NCI-H748 treated with DMSO at 0.1 percent for 48 hours (cell line): ENCODE measurements around the gene RUNX3.
"Not testable (repeated sequence)": the region's sequence is repeated elsewhere in the genome, so short reads cannot be mapped to it uniquely, and the experiment has no call there.

ENCODE experiments used
- DNase-seq: peaks from one replicate; lab custom pipeline; 2025; lab: John Stamatoyannopoulos, UW

RUNX3 gene

DNA sequence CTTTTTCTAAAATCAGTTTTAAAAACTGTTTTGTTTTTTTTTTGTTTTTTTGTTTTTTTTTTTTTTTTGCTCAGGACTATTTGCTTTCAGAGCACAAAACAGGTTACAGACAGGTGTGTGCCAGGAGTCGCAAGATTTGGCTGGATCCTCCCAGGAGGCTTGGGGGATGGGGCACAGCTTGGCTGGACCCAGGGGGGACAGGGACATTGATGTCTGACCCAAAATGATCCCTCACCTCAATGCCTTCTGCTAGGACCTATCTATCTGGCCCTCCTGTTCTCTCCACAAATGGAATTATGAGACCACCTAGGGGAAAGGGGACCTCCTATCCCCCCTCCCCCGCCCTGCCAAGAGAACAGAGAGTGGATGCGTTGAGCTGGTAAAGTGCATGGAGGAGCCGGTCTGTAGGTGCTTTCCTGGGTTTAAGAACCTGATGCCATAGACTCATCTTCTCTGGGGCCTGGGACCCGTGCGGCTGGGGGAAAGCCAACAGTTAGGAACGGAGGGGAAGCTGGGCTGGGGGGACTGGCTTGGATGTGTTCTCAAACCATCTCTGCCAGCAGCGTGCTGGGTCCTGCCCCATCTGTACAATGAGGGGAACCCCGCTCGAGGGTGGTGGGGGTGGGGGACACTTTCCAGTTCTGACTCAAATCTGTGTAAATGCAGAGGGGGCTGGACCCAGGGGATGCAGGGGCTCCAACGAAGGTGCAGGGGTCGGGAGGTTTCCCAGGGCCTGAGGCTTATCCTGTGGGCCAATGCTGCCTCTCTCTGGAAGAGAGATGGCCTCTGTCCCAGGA, 28.9 kb downstream of the RUNX3 start:
- no peak for DNase-seq

DNA sequence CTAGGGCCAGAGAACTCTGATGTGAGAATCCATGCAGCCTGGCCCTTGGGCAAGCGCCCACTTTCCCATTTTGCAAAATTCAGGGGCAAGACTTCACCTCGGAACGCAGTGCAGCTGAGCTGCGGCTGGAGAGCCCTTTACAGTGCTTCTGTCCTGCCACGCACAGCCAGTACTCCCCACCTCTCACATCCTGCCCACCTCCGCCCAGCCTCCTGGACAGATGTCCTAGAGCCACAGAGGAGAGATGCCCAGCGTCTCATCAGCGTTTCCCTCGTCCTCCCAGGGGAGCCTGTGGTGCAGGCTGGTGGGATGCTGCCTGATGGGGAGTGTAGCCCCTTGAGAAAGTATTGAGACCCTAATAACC, 29.6 kb downstream of the RUNX3 start:
- DNase-seq, result no peak

- no peak for DNase-seq
These were observed 30.2 kb downstream of the RUNX3 start for GRCh38 chr1:24899581-24900485.

DNA sequence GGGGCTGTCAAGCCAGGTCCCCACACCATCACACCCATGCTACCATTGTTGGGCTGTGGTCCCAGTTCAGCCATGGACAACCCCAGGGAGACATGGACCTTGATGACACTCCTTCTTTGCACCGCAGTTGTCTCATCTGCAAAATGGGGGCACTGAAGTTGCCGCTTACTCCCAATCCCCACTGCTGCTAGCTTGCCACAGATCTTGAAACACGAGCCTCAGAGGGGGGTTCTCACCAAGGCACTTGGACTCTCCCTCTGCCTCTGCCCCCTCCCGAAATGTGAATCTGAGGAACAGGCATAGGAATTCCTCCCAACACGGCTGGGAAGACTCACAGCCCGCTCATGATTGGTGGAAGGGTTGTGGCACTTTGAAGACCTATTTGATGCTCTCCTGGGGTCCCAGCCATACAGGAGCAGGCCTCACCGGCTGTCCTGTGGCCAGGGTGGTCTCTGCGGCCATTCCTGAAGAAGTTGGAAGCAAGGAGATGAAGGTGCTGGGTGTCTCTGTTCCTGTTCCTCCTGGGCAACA, 31.1 kb downstream of the RUNX3 start:
- DNase-seq, result no peak

DNA sequence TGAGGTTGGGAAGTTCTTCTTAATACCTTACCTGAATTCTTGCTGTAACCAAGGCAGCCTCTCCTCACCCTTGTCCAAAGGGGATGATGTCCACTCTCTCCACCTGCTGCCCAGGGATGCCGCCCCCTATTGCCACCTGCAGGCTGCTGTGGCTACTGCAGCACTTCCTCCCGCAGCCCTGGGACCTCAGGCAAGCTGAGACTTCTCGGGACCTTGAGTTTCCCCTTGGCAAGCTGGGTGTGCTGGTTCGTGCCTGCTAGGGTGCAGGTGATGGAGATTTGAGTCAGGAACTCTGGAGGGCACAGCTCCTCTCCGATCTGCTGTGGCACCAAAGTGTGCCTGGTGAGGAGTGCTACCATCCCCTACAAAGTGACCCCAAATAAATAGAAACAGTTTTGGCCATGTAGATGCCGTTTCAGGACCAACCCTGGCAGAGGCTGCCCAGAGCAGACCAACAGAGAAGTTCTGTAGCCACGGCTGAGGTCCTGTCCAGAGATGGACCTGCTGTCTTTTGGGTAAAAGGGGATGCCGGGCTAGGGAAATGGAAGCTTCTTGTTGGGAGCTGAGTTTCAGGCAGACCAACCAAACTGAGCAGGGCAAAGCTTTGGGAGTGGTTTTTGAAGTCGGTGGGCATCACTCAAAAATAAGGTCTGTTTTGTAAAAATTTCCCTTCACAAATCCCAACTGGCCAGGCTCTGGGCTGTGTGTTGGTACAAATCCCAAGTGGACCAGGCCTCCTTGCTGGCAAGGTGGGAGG, 31.7 kb downstream of the RUNX3 start:
- no peak for DNase-seq

DNA sequence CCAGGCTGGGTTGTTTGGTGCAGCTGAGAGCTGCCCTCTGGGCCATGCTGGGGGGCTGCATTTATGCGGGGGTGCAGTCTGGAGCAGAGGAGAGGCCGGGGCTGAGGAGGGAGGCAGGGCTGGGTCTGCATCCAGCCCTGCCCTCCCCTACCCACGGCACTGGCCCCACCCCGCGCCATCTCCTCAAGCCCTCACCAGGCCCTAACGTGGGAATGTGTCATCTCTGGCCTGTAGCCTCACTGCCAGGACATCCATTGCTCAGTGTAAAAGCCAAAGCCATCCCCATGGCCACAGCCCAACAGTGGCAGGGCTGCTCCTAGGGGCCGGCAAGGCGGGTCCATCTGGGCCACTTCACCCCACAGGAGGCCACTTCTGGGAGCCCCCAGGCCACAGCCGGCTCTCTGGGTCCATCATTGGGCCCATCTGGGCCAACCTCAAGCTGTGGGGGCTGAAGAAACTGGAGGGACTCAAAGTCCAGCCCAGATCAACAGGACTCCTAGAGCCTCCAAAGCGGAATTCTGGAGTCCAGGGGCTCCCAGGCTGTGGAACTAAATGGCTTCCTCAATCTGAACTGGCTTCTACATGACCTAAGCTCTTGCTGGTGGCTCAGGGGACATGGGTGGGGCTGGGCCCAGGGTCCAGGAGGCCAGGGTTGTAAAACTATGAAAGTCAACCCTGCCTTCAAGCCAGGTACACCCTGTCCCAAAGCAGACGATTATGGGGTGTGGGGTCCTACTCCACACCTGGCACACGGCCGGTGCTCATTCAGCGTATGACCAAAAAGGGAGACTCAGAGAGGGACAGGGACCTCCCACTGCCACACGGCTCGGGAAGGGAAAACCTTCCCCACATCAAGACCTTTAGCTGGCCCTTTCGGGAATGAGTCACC, 32.6 kb downstream of the RUNX3 start:
- DNase-seq, result no peak

GRCh38 chr1:24896596-24897262, 33.3 kb downstream of the RUNX3 start:
- no peak for DNase-seq

DNA sequence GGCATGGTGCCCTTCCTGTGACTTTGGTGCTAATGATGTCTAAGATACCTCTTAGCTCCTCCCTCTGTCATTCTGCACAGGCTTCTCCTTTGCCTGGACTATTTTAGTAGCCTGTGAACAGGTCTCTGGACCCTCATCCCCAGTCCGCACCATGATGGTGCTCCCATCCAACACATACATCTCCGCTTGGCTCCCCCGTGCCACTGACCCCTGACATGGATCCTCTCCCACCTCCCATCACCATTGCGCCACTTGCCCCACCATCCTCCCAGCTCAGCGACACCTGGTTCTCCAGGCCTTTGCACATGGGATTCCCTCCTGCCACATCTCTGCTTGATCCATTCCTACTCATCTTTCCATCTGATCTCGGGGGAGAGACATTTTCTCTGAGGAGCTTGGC, 33.9 kb downstream of the RUNX3 start:
- no peak for DNase-seq

- no peak for DNase-seq
These were observed 34.6 kb downstream of the RUNX3 start for GRCh38 chr1:24895511-24895910.

- no peak for DNase-seq
These were observed 36.1 kb downstream of the RUNX3 start for GRCh38 chr1:24894002-24894401.

DNA sequence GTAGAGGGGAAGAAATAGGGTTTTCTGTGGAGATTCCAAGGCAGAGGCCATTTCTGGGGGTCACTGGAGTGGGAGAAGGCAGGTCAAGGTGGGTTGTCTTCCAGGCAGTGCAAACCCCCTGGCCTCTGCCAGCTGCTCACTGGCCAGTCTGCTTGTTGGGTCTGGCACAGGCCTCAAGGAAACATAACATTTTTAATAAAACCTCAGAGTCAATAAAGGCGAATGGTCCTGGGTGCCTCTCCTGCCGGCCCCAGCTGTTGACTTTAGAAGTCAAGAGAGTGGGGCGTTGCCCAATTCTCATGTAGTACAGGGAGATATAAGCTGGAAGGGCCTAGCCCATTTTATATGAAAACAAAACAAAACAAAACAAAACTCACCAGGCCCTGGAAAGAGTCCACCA, 36.6 kb downstream of the RUNX3 start:
- DNase-seq, result no peak

GRCh38 chr1:24892188-24893153, 37.6 kb downstream of the RUNX3 start:
- DNase-seq, result no peak

DNA sequence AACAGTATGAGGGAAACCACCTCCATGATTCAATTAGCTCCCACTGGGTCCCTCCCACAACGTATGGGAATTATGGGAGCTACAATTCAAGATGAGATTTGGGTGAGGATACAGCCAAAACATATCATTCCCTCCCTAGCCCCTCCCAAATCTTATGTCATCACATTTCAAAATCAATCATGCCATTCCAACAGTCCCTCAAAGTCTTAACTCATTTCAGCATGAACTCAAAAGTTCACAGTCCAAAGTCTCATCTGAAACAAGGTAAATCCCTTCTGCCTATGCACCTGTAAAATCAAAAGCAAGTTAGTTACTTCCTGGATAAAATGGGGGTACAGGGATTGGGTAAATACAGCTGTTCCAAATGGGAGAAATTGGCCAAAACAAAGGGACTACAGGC, 38.7 kb downstream of the RUNX3 start:
- not testable (repeated sequence) for DNase-seq

DNA sequence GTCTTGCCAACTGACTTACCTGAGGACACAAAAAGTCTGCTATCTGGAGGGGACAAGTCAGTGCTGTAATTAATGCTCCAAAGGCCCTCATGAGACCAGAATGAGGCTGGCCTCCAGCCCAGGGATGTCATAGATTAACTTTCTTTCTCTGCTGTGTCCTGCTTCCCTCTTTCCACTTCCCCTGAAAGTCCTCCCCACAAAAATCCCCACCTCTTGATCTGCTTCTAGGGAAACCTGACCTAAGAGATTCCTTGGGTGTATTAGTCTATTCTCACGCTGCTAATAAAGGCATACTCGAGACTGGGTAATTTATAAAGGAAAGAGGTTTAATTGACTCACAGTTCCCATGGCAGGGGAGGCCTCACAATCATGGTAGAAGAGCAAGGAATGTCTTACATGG, 39.2 kb downstream of the RUNX3 start:
- DNase-seq, result no peak

GRCh38 chr1:24888971-24889676, 41.0 kb downstream of the RUNX3 start:
- DNase-seq, result no peak

GRCh38 chr1:24888061-24888970, 41.8 kb downstream of the RUNX3 start:
- DNase-seq, result no peak

GRCh38 chr1:24886241-24886640, 43.8 kb downstream of the RUNX3 start:
- DNase-seq, result no peak

DNA sequence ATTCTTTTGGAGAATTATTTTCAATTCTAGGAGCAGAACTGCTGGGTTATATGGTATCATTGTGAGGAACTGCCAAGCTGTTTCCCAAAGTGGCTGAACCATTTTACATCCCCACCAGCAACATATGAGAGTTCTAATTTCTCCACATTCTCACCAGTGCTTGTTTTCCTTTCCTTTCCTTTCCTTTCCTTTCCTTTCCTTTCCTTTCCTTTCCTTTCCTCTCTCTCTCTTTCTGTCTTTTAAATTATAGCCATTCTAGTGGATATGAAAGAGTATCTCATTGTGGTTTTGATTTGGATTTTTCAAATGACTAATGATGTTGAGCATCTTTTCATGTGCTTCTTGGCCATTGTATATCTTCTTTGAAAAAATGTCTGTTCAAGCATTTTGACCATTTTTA, 45.3 kb downstream of the RUNX3 start:
- DNase-seq, result no peak
